Mucosa of descending colon (tissue), 3 donors: Measurements from ENCODE around the gene SMARCA4. TPM values are rescaled to one million over a fixed set of nuclear protein-coding genes. Genes with fewer than 3 reads are reported as not detected.
A peak's percentile ranks its signal among the peaks of the same experiment; 100 is the strongest.
"Not testable (repeated sequence)": the region's sequence is repeated elsewhere in the genome, so short reads cannot be mapped to it uniquely, and the experiment has no call there.

Experiments used
- ATAC-seq: fragments of 200-7000 bp; cut with Tn5 transposase; one replicate; pipeline ENCODE4 v1.9.1; 2020; ENCODE audit warnings: mild to moderate bottlenecking, moderate library complexity
- DNase-seq, 3 donors: peaks; one replicate each; pipeline ENCODE4 v3.0.0-alpha.2; 2020
- H3K36me3 ChIP-seq: fragments of 200-600 bp; one replicate; pipeline ENCODE4 v1.8.0; 2021; ENCODE audit warnings: low read depth, mild to moderate bottlenecking
- H3K4me1 ChIP-seq: fragments of 200-600 bp; one replicate; pipeline ENCODE4 v1.8.0; 2021; ENCODE audit warnings: low read depth, mild to moderate bottlenecking
- H3K4me3 ChIP-seq: fragments of 200-600 bp; one replicate; pipeline ENCODE4 v1.8.0; 2021; ENCODE audit warnings: mild to moderate bottlenecking
- H3K9me3 ChIP-seq: fragments of 200-600 bp; one replicate; pipeline ENCODE4 v1.8.0; 2021; ENCODE audit warnings: mild to moderate bottlenecking
- CTCF ChIP-seq: fragments of 200-600 bp; IDR thresholded peaks from one replicate; pipeline ENCODE4 v1.8.0; 2022; ENCODE audit warnings: antibody characterized with exemption, mild to moderate bottlenecking
- intact Hi-C, 2 donors: fragments of 100-400 bp; cut with DNase I in 1 of 2; cut with micrococcal nuclease in 1 of 2; formaldehyde crosslinking; loops; one replicate each; pipeline versions ENCODE4 v1.11.0 to v1.11.1; 2022; cut with DNase I, micrococcal nuclease
- total RNA-seq, 3 donors: library from RNA; stranded (reverse); fragmentation: NEBNext Ultra II Directional in 2 of 3; extraction: Animal tissue kit (Norgen Biotek cat#: 25700) in 2 of 3; gene quantifications; one replicate each; pipeline versions ENCODE4 v1.2.1 to v1.2.4, GENCODE V29; 2021 to 2023
- donor health status: DM: no; HTN: no; CAD: no; lungs with moderate emphysema.
- donor health status: DM: no; HTN: no; CAD: no.
- donor health status: DM: no; HTN: yes; CAD: no.

The SMARCA4 gene
- total RNA-seq, 3 donors from 2014 or later = 81.5 to 86.5 (median 86.3) TPM

- DNase-seq (no peak), ATAC-seq (peak; percentile 10)
- no peaks in the 10 kb centered on the region for H3K9me3 ChIP-seq
- H3K36me3 ChIP-seq = no peaks in the 10 kb centered on the region
- intact Hi-C loops = no loop called here
- TF ChIP-seq CTCF = no peak
- no peak overlapping the region for H3K4me3 ChIP-seq
- no peaks in the 10 kb centered on the region for H3K4me1 ChIP-seq
These were observed 142.1 kb downstream of the SMARCA4 start for GRCh38 chr19:11102944-11103343.

DNA sequence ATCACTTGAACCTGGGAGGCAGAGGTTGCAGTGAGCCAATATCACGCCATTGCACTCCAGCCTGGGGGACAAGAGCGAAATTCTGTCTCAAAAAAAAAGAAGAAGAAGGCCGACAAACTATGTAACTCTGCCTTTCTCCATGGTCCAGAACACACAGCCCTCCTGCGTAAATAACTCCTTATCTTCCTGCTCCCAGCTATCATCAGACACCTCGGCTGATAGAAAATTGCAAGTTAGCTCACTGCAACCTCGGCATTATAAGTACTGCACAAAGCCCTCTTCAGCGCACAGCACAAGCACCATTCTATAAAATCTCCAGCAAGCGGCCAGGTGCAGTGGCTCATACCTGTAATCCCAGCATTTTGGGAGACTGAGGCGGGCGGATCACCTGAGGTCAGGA, 142.8 kb downstream of the SMARCA4 start:
- H3K36me3 ChIP-seq, H3K9me3 ChIP-seq, intact Hi-C loops, ATAC-seq, DNase-seq, H3K4me1 ChIP-seq, H3K4me3 ChIP-seq: not testable (repeated sequence)

- peak; percentile 45 for ATAC-seq
- intact Hi-C loops = no loop called here
- no peak for TF ChIP-seq CTCF
These were observed 144.3 kb downstream of the SMARCA4 start for GRCh38 chr19:11105014-11105636.

GRCh38 chr19:11106477-11106876, 145.6 kb downstream of the SMARCA4 start:
- ATAC-seq = no peak
- Histone ChIP-seq H3K4me3 (no peak overlapping the region), H3K9me3 (no peaks in the 10 kb centered on the region), H3K4me1 (no peaks in the 10 kb centered on the region), H3K36me3 (peaks cover 6% of the 10 kb centered on the region)
- peak in 1 of 3 donors; percentile 35 for DNase-seq
- TF ChIP-seq CTCF = no peak
- intact Hi-C loops = no loop called here

More at GRCh38 chr19:11105014-11105636, 144.3 kb downstream of the SMARCA4 start:
- no peaks in the 10 kb centered on the region for H3K9me3 ChIP-seq
- H3K4me1 ChIP-seq = no peaks in the 10 kb centered on the region
- H3K36me3 ChIP-seq = no peaks in the 10 kb centered on the region
- no peak overlapping the region for H3K4me3 ChIP-seq
- no peak for DNase-seq

DNA sequence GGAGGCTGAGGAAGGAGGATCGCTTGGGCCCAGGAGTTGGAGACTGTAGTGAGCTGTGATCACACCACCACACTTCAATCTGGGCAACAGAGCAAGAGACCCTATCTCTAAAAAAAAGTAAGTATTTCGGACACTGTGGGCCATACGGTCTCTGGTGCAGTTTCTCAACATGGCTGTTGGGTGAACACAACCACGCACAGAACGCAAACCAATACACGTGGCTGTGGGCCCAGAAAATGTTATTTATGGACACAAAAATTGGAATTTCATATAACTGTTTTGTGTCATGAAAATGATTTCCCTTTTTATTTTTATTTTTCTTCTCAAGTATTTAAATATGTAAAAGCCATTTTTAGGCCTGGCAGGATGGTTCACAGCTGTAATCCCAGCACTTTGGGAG, 147.9 kb downstream of the SMARCA4 start:
- TF ChIP-seq CTCF = no peak
- no peak for ATAC-seq
- intact Hi-C loops = no loop called here
- Histone ChIP-seq H3K4me1 (no peaks in the 10 kb centered on the region), H3K4me3 (no peak overlapping the region), H3K36me3 (peaks cover 8% of the 10 kb centered on the region), H3K9me3 (no peaks in the 10 kb centered on the region)
- DNase-seq = no peak

DNA sequence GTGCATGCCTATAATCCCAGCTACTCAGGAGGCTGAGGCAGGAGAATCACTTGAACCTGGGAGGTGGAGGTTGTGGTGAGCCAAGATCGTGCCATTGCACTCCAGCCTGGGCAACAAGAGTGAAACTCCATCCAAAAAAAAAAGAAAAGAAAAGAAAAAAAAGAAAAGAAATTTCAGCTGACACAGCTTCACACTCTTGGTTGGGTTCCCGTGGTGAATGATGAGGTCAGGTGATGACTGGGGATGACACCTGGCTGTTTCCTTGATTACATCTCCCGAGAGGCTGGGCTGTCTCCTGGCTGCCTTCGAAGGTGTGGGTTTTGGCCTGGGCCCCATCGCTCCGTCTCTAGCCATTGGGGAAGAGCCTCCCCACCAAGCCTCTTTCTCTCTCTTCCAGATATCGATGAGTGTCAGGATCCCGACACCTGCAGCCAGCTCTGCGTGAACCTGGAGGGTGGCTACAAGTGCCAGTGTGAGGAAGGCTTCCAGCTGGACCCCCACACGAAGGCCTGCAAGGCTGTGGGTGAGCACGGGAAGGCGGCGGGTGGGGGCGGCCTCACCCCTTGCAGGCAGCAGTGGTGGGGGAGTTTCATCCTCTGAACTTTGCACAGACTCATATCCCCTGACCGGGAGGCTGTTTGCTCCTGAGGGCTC, 150.4 kb downstream of the SMARCA4 start:
- DNase-seq (no peak), ATAC-seq (peak; percentile 11)
- intact Hi-C loops = no loop called here
- Histone ChIP-seq H3K9me3 (no peaks in the 10 kb centered on the region), H3K4me3 (no peak overlapping the region), H3K4me1 (no peaks in the 10 kb centered on the region), H3K36me3 (peaks cover 14% of the 10 kb centered on the region)
- TF ChIP-seq CTCF = no peak
